A549 (cell line): ENCODE data around the gene WDR82.

Source experiments
- CTCF ChIP-seq: fragments of >200 bp; sonication (Bioruptor Twin); formaldehyde crosslinking; IDR thresholded peaks from 3 replicates; pipeline ENCODE4 v1.5.1; 2016
- JUN ChIP-seq, 2 experiments: fragments of >200 bp; sonication (Bioruptor Twin); formaldehyde crosslinking; IDR thresholded peaks; 2 replicates in 1 of 2; 3 replicates in 1 of 2; pipeline ENCODE4 v1.6.1; 2016 to 2017

GRCh38 chr3:52259448-52259847, 19.0 kb downstream of the WDR82 start:
- TF ChIP-seq CTCF (no peak), JUN (IDR thresholded peaks at IDR 0.05) (no peak)
